K562 (cell line): Measurements from ENCODE around the gene SIRPG.

Source experiments
- ATF4 ChIP-seq: fragments of 450-650 bp; formaldehyde crosslinking; IDR thresholded peaks from 2 replicates; pipeline ENCODE4 v1.4.0; 2022; ENCODE audit warnings: mild to moderate bottlenecking, moderate library complexity
- CHD4 ChIP-seq: fragments of 200-600 bp; sonication (generic); IDR thresholded peaks from 3 replicates; pipeline ENCODE4 v1.6.1; 2012; ENCODE audit warnings: low read depth, mild to moderate bottlenecking, mixed read lengths, low read length, inconsistent platforms; ENCODE audit not compliant: insufficient read depth, insufficient replicate concordance, poor library complexity, severe bottlenecking
- CTCF ChIP-seq, 3 experiments: IDR thresholded peaks in 2 of 3; conservative IDR thresholded peaks in 1 of 3; 2 replicates each; pipeline ENCODE4 v1.5.1; 2011 to 2012; ENCODE audit warnings: low read length in 3 of 3, mild to moderate bottlenecking in 3 of 3, control low read depth in 2 of 3, improper control_type of control experiment in 1 of 3, inconsistent platforms in 1 of 3, low read depth in 1 of 3, mixed read lengths in 1 of 3, moderate library complexity in 1 of 3; ENCODE audit not compliant: insufficient read depth in 2 of 3
- EP300 ChIP-seq: IDR thresholded peaks from 2 replicates; pipeline ENCODE4 v1.6.1; 2012; ENCODE audit warnings: low read length, improper control_type of control experiment
- JUN ChIP-seq, 2 experiments: sonication (generic) in 1 of 2; formaldehyde crosslinking in 1 of 2; IDR thresholded peaks; 2 replicates each; pipeline versions ENCODE4 v1.6.1 to v1.8.0; 2012 to 2022; ENCODE audit warnings: borderline replicate concordance in 2 of 2, mild to moderate bottlenecking in 2 of 2, improper control_type of control experiment in 1 of 2, low read depth in 1 of 2, low read length in 1 of 2, missing genetic modification reagents in 1 of 2

GRCh38 chr20:1648101-1648500, 9.5 kb downstream of the SIRPG start:
- TF ChIP-seq CHD4 = no peak
- no peak for TF ChIP-seq CTCF (IDR thresholded peaks at IDR 0.05 in 2 of 3, conservative IDR thresholded peaks at IDR 0.05 in 1 of 3; ENCODE audit: insufficient read depth in 2 of 3, low read depth in 1 of 3, low read length in 3 of 3)
- no peak for TF ChIP-seq ATF4 (CRISPR knock-in tag)
- TF ChIP-seq JUN (IDR thresholded peaks at IDR 0.05; ENCODE audit: borderline replicate concordance, low read depth, low read length) = no peak
- no peak for TF ChIP-seq JUN (CRISPR knock-in tag; IDR thresholded peaks at IDR 0.05; ENCODE audit: borderline replicate concordance)
- TF ChIP-seq EP300 = no peak
